SK-N-SH treated with all-trans-retinoic acid at 6 μM for 48 hours (cell line): ENCODE measurements around the gene BPIFB6.

Source experiments
- ATAC-seq: fragments of 200-7000 bp; cut with Tn5 transposase; 3 replicates; pipeline ENCODE4 v1.9.1; 2020; ENCODE audit warnings: mild to moderate bottlenecking, moderate library complexity
- ARNTL ChIP-seq: fragments of 450-650 bp; formaldehyde crosslinking; IDR thresholded peaks from 2 replicates; pipeline ENCODE4 v1.5.0; 2020; ENCODE audit warnings: low read depth, mild to moderate bottlenecking, moderate library complexity, borderline replicate concordance
- BACH2 ChIP-seq: fragments of 250-450 bp; sonication (Bioruptor Pico); IDR thresholded peaks from 2 replicates; pipeline ENCODE4 v1.9.0; 2021; ENCODE audit warnings: mild to moderate bottlenecking, borderline replicate concordance
- CREB5 ChIP-seq: fragments of 250-450 bp; sonication (Bioruptor Pico); IDR thresholded peaks from 2 replicates; pipeline ENCODE4 v1.5.1; 2020; ENCODE audit warnings: low read depth, mild to moderate bottlenecking, moderate library complexity
- CSDC2 ChIP-seq: fragments of 250-450 bp; sonication (Bioruptor Pico); IDR thresholded peaks from 2 replicates; pipeline ENCODE4 v1.5.0; 2020; ENCODE audit warnings: mild to moderate bottlenecking, moderate library complexity
- CSRNP3 ChIP-seq: fragments of 250-450 bp; sonication (Bioruptor Pico); IDR thresholded peaks from 2 replicates; pipeline ENCODE4 v1.5.1; 2021; ENCODE audit warnings: mild to moderate bottlenecking, moderate library complexity
- ESRRG ChIP-seq: fragments of 250-450 bp; sonication (Bioruptor Pico); IDR thresholded peaks from 2 replicates; pipeline ENCODE4 v1.6.1; 2021; ENCODE audit warnings: mild to moderate bottlenecking
- GLIS3 ChIP-seq: fragments of 250-450 bp; sonication (Bioruptor Pico); IDR thresholded peaks from 2 replicates; pipeline ENCODE4 v1.5.0; 2020; ENCODE audit warnings: mild to moderate bottlenecking, moderate library complexity
- ISL1 ChIP-seq: fragments of 250-450 bp; sonication (Bioruptor Pico); IDR thresholded peaks from 2 replicates; pipeline ENCODE4 v2.1.2; 2022; ENCODE audit warnings: mild to moderate bottlenecking, moderate library complexity
- OSR1 ChIP-seq: fragments of 250-450 bp; sonication (Bioruptor Pico); IDR thresholded peaks from 2 replicates; pipeline ENCODE4 v1.8.0; 2022; ENCODE audit warnings: moderate library complexity, mild to moderate bottlenecking, inconsistent platforms
- PPARA ChIP-seq: fragments of 250-450 bp; sonication (Bioruptor Pico); IDR thresholded peaks from 2 replicates; pipeline ENCODE4 v1.5.0; 2020; ENCODE audit warnings: mild to moderate bottlenecking, borderline replicate concordance
- RARB ChIP-seq: fragments of 250-450 bp; sonication (Bioruptor Pico); IDR thresholded peaks from 2 replicates; pipeline ENCODE4 v1.8.0; 2021; ENCODE audit warnings: mild to moderate bottlenecking, moderate library complexity
- SNAI2 ChIP-seq: fragments of 250-450 bp; sonication (Bioruptor Pico); IDR thresholded peaks from 2 replicates; pipeline ENCODE4 v1.5.0; 2020; ENCODE audit warnings: mild to moderate bottlenecking, moderate library complexity
- TCF4 ChIP-seq: fragments of 250-450 bp; sonication (Bioruptor Pico); IDR thresholded peaks from 2 replicates; pipeline ENCODE4 v1.8.0; 2021; ENCODE audit warnings: mild to moderate bottlenecking, moderate library complexity, borderline replicate concordance
- TOX ChIP-seq: fragments of 250-450 bp; sonication (Bioruptor Pico); IDR thresholded peaks from 2 replicates; pipeline ENCODE4 v1.8.0; 2021; ENCODE audit warnings: mild to moderate bottlenecking, moderate library complexity, borderline replicate concordance
- ZC3H10 ChIP-seq: fragments of 250-450 bp; sonication (Bioruptor Pico); IDR thresholded peaks from 2 replicates; pipeline ENCODE4 v1.5.1; 2021; ENCODE audit warnings: mild to moderate bottlenecking, moderate library complexity
- ZFP3 ChIP-seq: fragments of 250-450 bp; sonication (Bioruptor Pico); IDR thresholded peaks from 2 replicates; pipeline ENCODE4 v1.5.0; 2020; ENCODE audit warnings: mild to moderate bottlenecking, moderate library complexity
- ZFP30 ChIP-seq: fragments of 450-650 bp; formaldehyde crosslinking; IDR thresholded peaks from 2 replicates; pipeline ENCODE4 v1.5.0; 2022; ENCODE audit warnings: mild to moderate bottlenecking, moderate library complexity
- ZNF565 ChIP-seq: fragments of 450-650 bp; formaldehyde crosslinking; conservative IDR thresholded peaks from 2 replicates; pipeline ENCODE4 v1.5.0; 2020; ENCODE audit warnings: low read depth, mild to moderate bottlenecking, moderate library complexity
- ZNF70 ChIP-seq: fragments of 450-650 bp; formaldehyde crosslinking; IDR thresholded peaks from 2 replicates; pipeline ENCODE4 v1.5.0; 2020; ENCODE audit warnings: mild to moderate bottlenecking, moderate library complexity
- ZNF8 ChIP-seq: fragments of 450-650 bp; formaldehyde crosslinking; IDR thresholded peaks from 2 replicates; pipeline ENCODE4 v1.5.0; 2020; ENCODE audit warnings: mild to moderate bottlenecking, moderate library complexity
- TF ChIP-seq, protein P1 (sequence below): fragments of 250-450 bp; sonication (Bioruptor Pico); IDR thresholded peaks from 2 replicates; pipeline ENCODE4 v1.8.0; 2021; ENCODE audit warnings: low read depth, mild to moderate bottlenecking, moderate library complexity, borderline replicate concordance
- TF ChIP-seq, protein P2 (sequence below): fragments of 250-450 bp; sonication (Bioruptor Pico); IDR thresholded peaks from 2 replicates; pipeline ENCODE4 v1.8.0; 2020; ENCODE audit warnings: mild to moderate bottlenecking, moderate library complexity, borderline replicate concordance

Gene BPIFB6

DNA sequence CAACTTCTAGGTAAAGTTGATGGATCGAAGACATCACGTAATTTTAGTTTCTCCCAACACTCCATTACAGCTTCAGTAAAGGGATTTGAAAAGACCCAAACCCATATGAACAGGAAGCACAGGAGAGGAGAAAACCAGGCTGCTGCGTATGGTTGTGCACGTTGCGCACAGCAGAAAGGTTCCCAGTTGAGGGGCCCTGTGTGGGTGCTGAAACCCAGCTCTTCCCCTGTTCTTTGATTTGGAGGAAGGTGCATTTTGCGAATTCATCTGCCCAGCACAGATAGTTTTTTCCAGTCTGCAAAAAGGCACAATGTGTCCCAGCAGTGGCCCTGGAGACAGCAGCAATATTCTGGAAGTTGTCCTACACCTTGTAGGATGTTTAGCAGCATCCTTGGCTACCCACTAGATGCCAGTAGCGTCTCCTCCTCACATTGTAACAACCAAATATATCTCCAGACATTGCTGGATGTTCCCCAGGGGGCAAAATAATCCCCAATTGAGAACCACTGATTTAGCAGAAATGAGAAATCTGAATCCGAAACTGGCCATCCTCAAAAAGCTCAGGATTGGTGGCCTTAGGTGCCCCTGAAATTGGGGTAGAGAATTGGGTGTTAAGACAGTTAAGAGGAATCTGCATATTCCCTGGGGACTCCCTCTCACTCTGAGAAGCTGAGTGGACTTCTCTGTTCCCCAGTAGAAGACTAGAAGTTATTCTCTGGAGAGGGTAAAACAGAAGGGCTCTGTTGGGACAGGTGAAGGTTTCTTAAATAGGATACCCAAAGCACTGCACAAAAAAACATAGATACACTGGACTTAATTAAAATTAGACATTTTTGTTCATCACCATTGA, 39.4 kb upstream of the BPIFB6 start (continued):
- TF ChIP-seq CREB5 (no peak), SNAI2 (CRISPR knock-in tag) (no peak)

GRCh38 chr20:32993496-32994050, 37.9 kb upstream of the BPIFB6 start:
- no peak for ATAC-seq

GRCh38 chr20:32995802-32996201, 35.6 kb upstream of the BPIFB6 start:
- TF ChIP-seq ARNTL (CRISPR knock-in tag) = no peak
- TF ChIP-seq ZFP30 (CRISPR knock-in tag) = no peak
- TF ChIP-seq CREB5 = no peak
- no peak for TF ChIP-seq CSDC2 (CRISPR knock-in tag)
- TF ChIP-seq, all 23 proteins: peak for 0
- ATAC-seq = no peak

More at GRCh38 chr20:32993496-32994050, 37.9 kb upstream of the BPIFB6 start:
- no peak for TF ChIP-seq CSDC2 (CRISPR knock-in tag)
- TF ChIP-seq CREB5 = no peak
- TF ChIP-seq ZNF8 = no peak
- TF ChIP-seq ZC3H10 (CRISPR knock-in tag) = no peak
- no peak for TF ChIP-seq ISL1 (CRISPR knock-in tag)
- TF ChIP-seq, protein P1, sequence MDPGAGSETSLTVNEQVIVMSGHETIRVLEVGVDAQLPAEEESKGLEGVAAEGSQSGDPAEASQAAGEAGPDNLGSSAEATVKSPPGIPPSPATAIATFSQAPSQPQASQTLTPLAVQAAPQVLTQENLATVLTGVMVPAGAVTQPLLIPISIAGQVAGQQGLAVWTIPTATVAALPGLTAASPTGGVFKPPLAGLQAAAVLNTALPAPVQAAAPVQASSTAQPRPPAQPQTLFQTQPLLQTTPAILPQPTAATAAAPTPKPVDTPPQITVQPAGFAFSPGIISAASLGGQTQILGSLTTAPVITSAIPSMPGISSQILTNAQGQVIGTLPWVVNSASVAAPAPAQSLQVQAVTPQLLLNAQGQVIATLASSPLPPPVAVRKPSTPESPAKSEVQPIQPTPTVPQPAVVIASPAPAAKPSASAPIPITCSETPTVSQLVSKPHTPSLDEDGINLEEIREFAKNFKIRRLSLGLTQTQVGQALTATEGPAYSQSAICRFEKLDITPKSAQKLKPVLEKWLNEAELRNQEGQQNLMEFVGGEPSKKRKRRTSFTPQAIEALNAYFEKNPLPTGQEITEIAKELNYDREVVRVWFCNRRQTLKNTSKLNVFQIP = no peak
- no peak for TF ChIP-seq GLIS3
- TF ChIP-seq ZFP30 (CRISPR knock-in tag) = no peak
- no peak for TF ChIP-seq TCF4
- TF ChIP-seq BACH2 (CRISPR knock-in tag) = no peak
- TF ChIP-seq ZNF565 (CRISPR knock-in tag) = no peak
- TF ChIP-seq TOX (CRISPR knock-in tag) = no peak
- no peak for TF ChIP-seq PPARA (CRISPR knock-in tag)

GRCh38 chr20:32997431-32997830, 34.0 kb upstream of the BPIFB6 start:
- ATAC-seq = no peak
- TF ChIP-seq ISL1 (CRISPR knock-in tag) (no peak), ESRRG (CRISPR knock-in tag) (no peak), CSDC2 (CRISPR knock-in tag) (no peak), ZNF70 (CRISPR knock-in tag) (no peak), CSRNP3 (no peak), ZFP30 (CRISPR knock-in tag) (no peak), ZFP3 (no peak), OSR1 (no peak), BACH2 (CRISPR knock-in tag) (no peak), GLIS3 (no peak), RARB (CRISPR knock-in tag) (no peak), PPARA (CRISPR knock-in tag) (no peak), ZNF565 (CRISPR knock-in tag) (no peak), TOX (CRISPR knock-in tag) (no peak)
- TF ChIP-seq, protein P1 = no peak
- TF ChIP-seq, protein P2, sequence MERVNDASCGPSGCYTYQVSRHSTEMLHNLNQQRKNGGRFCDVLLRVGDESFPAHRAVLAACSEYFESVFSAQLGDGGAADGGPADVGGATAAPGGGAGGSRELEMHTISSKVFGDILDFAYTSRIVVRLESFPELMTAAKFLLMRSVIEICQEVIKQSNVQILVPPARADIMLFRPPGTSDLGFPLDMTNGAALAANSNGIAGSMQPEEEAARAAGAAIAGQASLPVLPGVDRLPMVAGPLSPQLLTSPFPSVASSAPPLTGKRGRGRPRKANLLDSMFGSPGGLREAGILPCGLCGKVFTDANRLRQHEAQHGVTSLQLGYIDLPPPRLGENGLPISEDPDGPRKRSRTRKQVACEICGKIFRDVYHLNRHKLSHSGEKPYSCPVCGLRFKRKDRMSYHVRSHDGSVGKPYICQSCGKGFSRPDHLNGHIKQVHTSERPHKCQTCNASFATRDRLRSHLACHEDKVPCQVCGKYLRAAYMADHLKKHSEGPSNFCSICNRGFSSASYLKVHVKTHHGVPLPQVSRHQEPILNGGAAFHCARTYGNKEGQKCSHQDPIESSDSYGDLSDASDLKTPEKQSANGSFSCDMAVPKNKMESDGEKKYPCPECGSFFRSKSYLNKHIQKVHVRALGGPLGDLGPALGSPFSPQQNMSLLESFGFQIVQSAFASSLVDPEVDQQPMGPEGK (CRISPR knock-in tag) = no peak
